ENCODE results near the gene GAK. TPM values are rescaled to one million over a fixed set of nuclear protein-coding genes. Genes with fewer than 3 reads are reported as not detected.

GAK gene
- total RNA-seq, 1 donor from 2014 or later, result 89.1 TPM

DNA sequence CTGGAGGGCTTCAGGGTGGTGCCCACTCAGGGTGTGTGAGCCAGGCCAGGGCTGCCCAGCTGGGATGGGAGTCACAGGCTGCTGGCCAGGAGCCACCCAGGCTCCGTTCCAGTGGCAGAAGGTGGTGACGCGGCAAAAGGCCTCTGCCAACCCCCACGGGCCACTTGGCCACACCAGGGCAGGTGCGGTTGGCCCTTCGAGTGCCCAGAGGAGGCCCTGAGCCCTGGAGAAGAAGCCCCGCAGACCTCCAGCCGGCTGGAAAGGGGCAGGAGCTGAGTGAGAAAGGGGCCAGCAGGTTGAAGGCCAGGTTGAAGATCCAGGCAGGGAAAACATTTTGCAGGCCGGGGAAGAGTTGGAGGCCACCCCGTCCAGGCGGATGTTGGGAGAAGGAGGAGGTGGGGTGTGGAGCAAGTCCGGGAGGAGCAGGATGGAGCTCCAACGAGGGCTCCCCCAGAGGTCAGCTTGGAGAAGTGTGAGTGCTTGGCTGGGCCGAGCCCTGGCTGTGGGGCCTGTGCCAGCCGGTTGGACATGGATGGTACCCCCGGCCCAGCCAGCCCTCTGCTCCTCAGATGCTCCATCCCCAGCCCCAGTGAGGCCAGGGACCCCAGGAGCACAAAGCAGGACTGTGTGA is 103.4 kb downstream of the GAK start:
- Histone ChIP-seq H3K4me1 (peaks cover 13% of the 10 kb centered on the region), H3K27ac (no peak overlapping the region), H3K36me3 (no peaks in the 10 kb centered on the region), H3K9me3 (no peaks in the 10 kb centered on the region), H3K4me3 (no peak overlapping the region), H3K27me3 (peaks cover 21% of the 10 kb centered on the region)
- TF ChIP-seq POLR2A (IDR thresholded peaks at IDR 0.05) (no peak), POLR2AphosphoS5 (IDR thresholded peaks at IDR 0.05; ENCODE audit: insufficient read depth in 1 of 2, low read depth in 1 of 2) (no peak)
- TF ChIP-seq, protein P1, sequence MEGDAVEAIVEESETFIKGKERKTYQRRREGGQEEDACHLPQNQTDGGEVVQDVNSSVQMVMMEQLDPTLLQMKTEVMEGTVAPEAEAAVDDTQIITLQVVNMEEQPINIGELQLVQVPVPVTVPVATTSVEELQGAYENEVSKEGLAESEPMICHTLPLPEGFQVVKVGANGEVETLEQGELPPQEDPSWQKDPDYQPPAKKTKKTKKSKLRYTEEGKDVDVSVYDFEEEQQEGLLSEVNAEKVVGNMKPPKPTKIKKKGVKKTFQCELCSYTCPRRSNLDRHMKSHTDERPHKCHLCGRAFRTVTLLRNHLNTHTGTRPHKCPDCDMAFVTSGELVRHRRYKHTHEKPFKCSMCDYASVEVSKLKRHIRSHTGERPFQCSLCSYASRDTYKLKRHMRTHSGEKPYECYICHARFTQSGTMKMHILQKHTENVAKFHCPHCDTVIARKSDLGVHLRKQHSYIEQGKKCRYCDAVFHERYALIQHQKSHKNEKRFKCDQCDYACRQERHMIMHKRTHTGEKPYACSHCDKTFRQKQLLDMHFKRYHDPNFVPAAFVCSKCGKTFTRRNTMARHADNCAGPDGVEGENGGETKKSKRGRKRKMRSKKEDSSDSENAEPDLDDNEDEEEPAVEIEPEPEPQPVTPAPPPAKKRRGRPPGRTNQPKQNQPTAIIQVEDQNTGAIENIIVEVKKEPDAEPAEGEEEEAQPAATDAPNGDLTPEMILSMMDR (IDR thresholded peaks at IDR 0.05), result no peak
- DNase-seq (ENCODE audit: extremely low spot score in 2 of 2), result no peak
- intact Hi-C loops (cut with DNase I), result no loop called here

DNA sequence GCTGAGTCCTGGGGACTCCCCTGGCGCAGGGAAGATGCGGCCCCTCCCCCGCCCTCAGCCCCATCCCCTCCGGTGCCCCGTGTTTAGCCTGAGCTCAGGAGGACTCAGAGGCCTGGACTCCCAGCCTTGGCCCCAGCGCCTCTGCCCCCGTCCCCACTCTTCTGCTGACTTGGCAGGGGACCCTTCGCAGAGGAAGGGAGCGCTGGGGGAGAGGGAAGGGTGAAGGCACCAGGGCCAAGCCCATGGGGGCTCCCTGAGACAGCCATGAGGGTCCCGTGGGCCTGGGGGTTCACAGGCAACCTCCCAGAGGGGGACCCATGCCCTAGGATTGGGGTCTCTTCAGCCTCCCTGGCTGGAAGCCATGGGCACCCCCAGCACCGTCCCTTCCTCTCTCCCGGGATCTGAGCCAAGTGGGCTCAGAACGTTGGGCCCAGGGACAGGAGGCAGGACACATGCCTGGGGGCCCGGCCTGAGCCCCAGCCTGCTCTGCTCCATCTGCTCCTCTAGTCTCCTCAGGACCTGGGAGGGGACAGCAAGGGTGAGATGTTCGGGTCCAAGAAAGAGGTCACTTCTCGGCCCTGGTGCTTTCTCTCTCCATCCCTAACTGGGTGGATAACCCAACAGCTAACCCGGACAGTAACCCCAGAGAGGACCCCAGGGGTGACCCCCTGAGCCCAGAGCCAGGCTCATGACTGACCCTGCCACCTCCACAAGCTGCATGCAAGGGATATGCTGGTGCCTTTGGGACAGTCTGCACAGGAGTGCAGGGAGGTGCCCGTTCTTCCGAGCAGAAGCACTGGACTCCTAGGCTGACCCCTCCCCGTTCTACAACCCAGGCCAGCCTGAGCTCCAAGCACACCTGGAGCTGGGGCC is 104.7 kb downstream of the GAK start:
- H3K4me1 ChIP-seq, result peaks cover 13% of the 10 kb centered on the region
- intact Hi-C loops (cut with DNase I), result no loop called here
- TF ChIP-seq POLR2AphosphoS5 (IDR thresholded peaks at IDR 0.05; ENCODE audit: insufficient read depth in 1 of 2, low read depth in 1 of 2) (no peak), POLR2A (IDR thresholded peaks at IDR 0.05) (no peak)
- TF ChIP-seq, protein P1 (IDR thresholded peaks at IDR 0.05), result no peak
- no peak overlapping the region for H3K27ac ChIP-seq
- H3K27me3 ChIP-seq, result peaks cover 25% of the 10 kb centered on the region
- no peaks in the 10 kb centered on the region for H3K9me3 ChIP-seq
- no peak overlapping the region for H3K4me3 ChIP-seq
- no peak for DNase-seq (ENCODE audit: extremely low spot score in 2 of 2)
- H3K36me3 ChIP-seq, result no peaks in the 10 kb centered on the region

DNA sequence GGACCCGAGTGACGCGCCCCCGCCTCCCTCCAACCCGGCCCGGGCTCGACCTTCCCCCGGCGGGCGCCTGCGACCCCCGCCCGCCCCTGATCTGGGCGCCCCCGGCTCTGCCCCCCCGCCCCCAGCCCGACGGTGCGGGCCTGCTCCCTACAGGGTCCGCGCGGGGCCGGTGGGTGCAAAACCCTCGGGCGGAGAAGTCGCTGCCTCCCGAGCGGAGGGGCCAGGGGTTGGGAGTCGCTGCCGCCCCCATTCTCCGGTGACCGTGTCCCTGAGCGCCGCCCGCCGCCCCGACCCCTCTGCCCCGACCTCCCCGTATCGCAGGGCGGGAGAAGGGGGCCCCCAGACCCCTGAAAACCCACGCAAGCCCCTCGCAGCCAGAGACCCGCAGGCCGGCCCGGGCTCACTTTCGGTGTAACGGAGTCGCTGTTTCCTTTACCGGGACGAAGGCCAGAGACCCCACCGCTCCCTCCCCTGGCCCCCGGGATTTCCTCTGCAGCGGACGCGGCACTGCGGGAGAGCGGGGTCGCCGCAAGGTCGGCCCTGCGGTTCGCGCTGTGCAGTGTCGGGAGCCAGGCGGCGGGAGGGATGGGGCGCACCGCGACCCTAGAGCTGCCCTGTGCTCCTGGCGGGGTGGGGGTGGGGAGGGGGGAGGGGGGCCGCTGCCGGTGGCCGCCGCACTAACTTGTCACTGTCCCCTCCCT is 105.5 kb downstream of the GAK start:
- TF ChIP-seq, protein P1 (IDR thresholded peaks at IDR 0.05), result no peak
- TF ChIP-seq POLR2A (IDR thresholded peaks at IDR 0.05) (no peak), POLR2AphosphoS5 (IDR thresholded peaks at IDR 0.05; ENCODE audit: insufficient read depth in 1 of 2, low read depth in 1 of 2) (no peak)
- peaks cover 13% of the 10 kb centered on the region for H3K4me1 ChIP-seq
- no peak overlapping the region for H3K27ac ChIP-seq
- no peaks in the 10 kb centered on the region for H3K36me3 ChIP-seq
- intact Hi-C loops (cut with DNase I), result no loop called here
- peak overlapping the region in 1 of 2 donors; percentile 10 for H3K4me3 ChIP-seq
- H3K9me3 ChIP-seq, result no peaks in the 10 kb centered on the region
- no peak for DNase-seq (ENCODE audit: extremely low spot score in 2 of 2)
- H3K27me3 ChIP-seq, result peaks cover 25% of the 10 kb centered on the region

DNA sequence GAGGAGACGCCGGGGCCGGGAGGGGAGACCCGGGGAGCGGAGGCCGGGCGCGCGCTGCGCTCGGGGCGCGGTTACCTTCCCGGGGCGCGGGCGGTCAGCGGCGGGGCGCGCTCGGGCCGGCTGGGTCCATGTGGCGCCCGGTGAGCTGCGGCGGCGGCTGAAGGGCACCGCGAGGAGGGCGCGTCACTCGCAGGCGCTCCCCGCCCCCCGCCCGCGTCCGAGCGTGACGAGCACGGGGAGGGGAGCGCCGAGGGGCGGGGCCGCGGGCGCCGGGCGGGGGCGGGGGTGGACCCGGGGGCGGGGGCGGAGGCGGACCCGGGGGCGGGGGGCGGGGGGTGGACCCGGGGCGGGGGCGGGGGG is 106.2 kb downstream of the GAK start, which contains the start of gene CPLX1:
Gene CPLX1, minus strand, starts transcription at position 159 of the 360 bp plus-strand sequence. CDS start 1,607 bp downstream, outside the sequence.
- H3K27ac ChIP-seq, result no peak within 1 kb of the TSS
- H3K36me3 ChIP-seq, result no peaks in the 10 kb centered on the region
- peaks cover 25% of the 10 kb centered on the region for H3K27me3 ChIP-seq
- DNase-seq (ENCODE audit: extremely low spot score in 2 of 2), result no peak
- H3K9me3 ChIP-seq, result no peaks in the 10 kb centered on the region
- H3K4me1 ChIP-seq, result peaks cover 13% of the 10 kb centered on the region
- TF ChIP-seq POLR2A (IDR thresholded peaks at IDR 0.05), result no peak
- TF ChIP-seq, protein P1 (IDR thresholded peaks at IDR 0.05), result no peak
- TF ChIP-seq POLR2AphosphoS5 (IDR thresholded peaks at IDR 0.05; ENCODE audit: insufficient read depth in 1 of 2, low read depth in 1 of 2), result no peak
- H3K4me3 ChIP-seq, result peak within 1 kb of the TSS; percentile 30 to 44
- intact Hi-C loops (cut with DNase I), result no loop called here

All from vagina (tissue), 2 donors.